DMS 273 (cell line): ENCODE measurements around the gene TOMM20.
A peak's percentile ranks its signal among the peaks of the same experiment; 100 is the strongest.
"Not testable (repeated sequence)": the region's sequence is repeated elsewhere in the genome, so short reads cannot be mapped to it uniquely, and the experiment has no call there.

Experiments used
- DNase-seq: peaks from one replicate; lab custom pipeline; 2025; ENCODE audit not compliant: unreplicated experiment; lab: John Stamatoyannopoulos, UW

The TOMM20 gene

GRCh38 chr1:235105051-235106043, 23.3 kb downstream of the TOMM20 start:
- peak; percentile 62 for DNase-seq

GRCh38 chr1:235102993-235103411, 25.6 kb downstream of the TOMM20 start:
- DNase-seq: peak; percentile 33

GRCh38 chr1:235102259-235102582, 26.4 kb downstream of the TOMM20 start:
- no peak for DNase-seq

- no peak for DNase-seq
Measured at GRCh38 chr1:235101558-235102258, 26.9 kb downstream of the TOMM20 start.

- peak; percentile 52 for DNase-seq
Measured at GRCh38 chr1:235100194-235100772, 28.4 kb downstream of the TOMM20 start.

GRCh38 chr1:235098991-235099390, 29.6 kb downstream of the TOMM20 start:
- DNase-seq: no peak

GRCh38 chr1:235098547-235098946, 30.1 kb downstream of the TOMM20 start:
- DNase-seq: no peak

- not testable (repeated sequence) for DNase-seq
Measured at GRCh38 chr1:235097501-235097900, 31.1 kb downstream of the TOMM20 start.

GRCh38 chr1:235095938-235096562, 32.6 kb downstream of the TOMM20 start:
- no peak for DNase-seq

GRCh38 chr1:235093696-235094592, 34.7 kb downstream of the TOMM20 start:
- peak; percentile 87 for DNase-seq

GRCh38 chr1:235093013-235093695, 35.5 kb downstream of the TOMM20 start:
- DNase-seq: peak; percentile 71

- DNase-seq: not testable (repeated sequence)
Measured at GRCh38 chr1:235092415-235092814, 36.2 kb downstream of the TOMM20 start.

- not testable (repeated sequence) for DNase-seq
Measured at GRCh38 chr1:235092045-235092406, 36.6 kb downstream of the TOMM20 start.

GRCh38 chr1:235091319-235092044, 37.2 kb downstream of the TOMM20 start:
- DNase-seq: not testable (repeated sequence)

GRCh38 chr1:235090406-235091069, 38.1 kb downstream of the TOMM20 start:
- peak; percentile 74 for DNase-seq

GRCh38 chr1:235088907-235089306, 39.7 kb downstream of the TOMM20 start:
- DNase-seq: no peak

- DNase-seq: no peak
Measured at GRCh38 chr1:235088430-235088829, 40.2 kb downstream of the TOMM20 start.

GRCh38 chr1:235087906-235088305, 40.7 kb downstream of the TOMM20 start:
- DNase-seq: no peak
